T-cell (primary cell): ENCODE measurements around the gene RNF212. TPM values are rescaled to one million over a fixed set of nuclear protein-coding genes. Genes with fewer than 3 reads are reported as not detected.

Experiments
- ATAC-seq, 4 experiments: fragments of 200-7000 bp in 3 of 4; fragments of 150-1000 bp in 1 of 4; cut with Tn5 transposase; replicated peaks in 1 of 4; 1 replicate in 3 of 4; 2 replicates in 1 of 4; pipeline ENCODE4 v1.10.0; 2021; ENCODE audit warnings: moderate library complexity in 3 of 4, mild to moderate bottlenecking in 2 of 4, moderate number of reproducible peaks in 1 of 4
- CTCF ChIA-PET, 2 donors: fragments of 300-600 bp; sonication (Branson Sonifier 250); formaldehyde crosslinking; loops; one replicate each; lab custom pipeline; 2022; ENCODE audit warnings: antibody characterized with exemption in 2 of 2; lab: Charles Lee
- POLR2A ChIA-PET, 2 donors: fragments of 300-600 bp; sonication (Branson Sonifier 250); formaldehyde crosslinking; loops; one replicate each; lab custom pipeline; 2022; ENCODE audit warnings: antibody characterized with exemption in 2 of 2; lab: Charles Lee
- DNase-seq, 35 experiments: peaks; one replicate each; pipeline versions ENCODE4 v3.0.0 to v3.0.0-alpha.2; 2013 to 2023
- H3K27ac ChIP-seq: one replicate; pipeline ENCODE4 v1.5.1; 2013; ENCODE audit warnings: low read length
- H3K27me3 ChIP-seq, 2 experiments: replicated peaks in 1 of 2; 1 replicate in 1 of 2; 2 replicates in 1 of 2; pipeline versions ENCODE4 v1.6.1 to v1.7.0; 2013; ENCODE audit warnings: low read length in 1 of 2, mixed read lengths in 1 of 2; ENCODE audit not compliant: control insufficient read depth in 2 of 2, insufficient read depth in 2 of 2; ENCODE audit errors: extremely low read depth in 1 of 2
- H3K36me3 ChIP-seq, 2 donors: 1 replicate in 1 of 2; 2 replicates in 1 of 2; pipeline versions ENCODE4 v1.6.1 to v1.7.0; 2013; ENCODE audit warnings: low read length in 1 of 2; ENCODE audit not compliant: control insufficient read depth in 2 of 2, insufficient read depth in 1 of 2; ENCODE audit errors: extremely low read depth in 1 of 2
- H3K4me1 ChIP-seq, 2 experiments: 1 replicate in 1 of 2; 2 replicates in 1 of 2; pipeline versions ENCODE4 v1.6.1 to v1.7.0; 2013; ENCODE audit warnings: low read length in 2 of 2, mixed read lengths in 1 of 2; ENCODE audit not compliant: insufficient read depth in 2 of 2, control insufficient read depth in 1 of 2; ENCODE audit errors: extremely low read depth in 1 of 2
- H3K4me3 ChIP-seq, 2 donors: 1 replicate in 1 of 2; 2 replicates in 1 of 2; pipeline versions ENCODE4 v1.5.1 to v1.7.0; 2013; ENCODE audit warnings: mild to moderate bottlenecking in 2 of 2, low read length in 1 of 2, moderate library complexity in 1 of 2; ENCODE audit not compliant: control insufficient read depth in 1 of 2; ENCODE audit errors: extremely low read depth in 1 of 2
- H3K9me3 ChIP-seq: 2 replicates; pipeline ENCODE4 v1.7.0; 2013
- H3K27ac Mint-ChIP-seq, 2 donors: one replicate each; pipeline ENCODE4 v1.8.0; 2020 to 2021; ENCODE audit warnings: mild to moderate bottlenecking in 2 of 2, mixed read lengths in 2 of 2
- H3K27me3 Mint-ChIP-seq, 2 donors: one replicate each; pipeline ENCODE4 v1.8.0; 2021 to 2022; ENCODE audit warnings: mixed read lengths in 2 of 2
- H3K36me3 Mint-ChIP-seq: one replicate; pipeline ENCODE4 v1.8.0; 2021; ENCODE audit warnings: mixed read lengths
- H3K4me1 Mint-ChIP-seq, 3 donors: one replicate each; pipeline ENCODE4 v1.8.0; 2020 to 2022; ENCODE audit warnings: mixed read lengths in 3 of 3, mild to moderate bottlenecking in 1 of 3
- H3K4me3 Mint-ChIP-seq, 3 donors: one replicate each; pipeline ENCODE4 v1.8.0; 2020 to 2022; ENCODE audit warnings: mild to moderate bottlenecking in 3 of 3, mixed read lengths in 3 of 3, moderate library complexity in 3 of 3
- H3K9me3 Mint-ChIP-seq, 3 donors: one replicate each; pipeline ENCODE4 v1.8.0; 2020 to 2022; ENCODE audit warnings: mixed read lengths in 3 of 3
- WGBS: methylation state at CpG from one replicate; pipeline ENCODE4 v1.1.5; 2013; ENCODE audit warnings: missing lambda C conversion rate; ENCODE audit not compliant: insufficient coverage; 5-methylcytosine and 5-hydroxymethylcytosine counted together
- total RNA-seq, 35 experiments: library from RNA in 6 of 35; stranded (reverse) in 6 of 35; fragments of 120-200 nt in 1 of 35; gene quantifications; one replicate each; pipeline versions ENCODE4 v1.2.1 to v1.2.4 and lab custom pipeline; 2013 to 2026

Gene RNF212
- total RNA-seq, 5 donors from 2014 or later (not counting 1 experiment from before 2014, with no cell fraction given): 3.0 to 5.3 (median 3.9) TPM

DNA sequence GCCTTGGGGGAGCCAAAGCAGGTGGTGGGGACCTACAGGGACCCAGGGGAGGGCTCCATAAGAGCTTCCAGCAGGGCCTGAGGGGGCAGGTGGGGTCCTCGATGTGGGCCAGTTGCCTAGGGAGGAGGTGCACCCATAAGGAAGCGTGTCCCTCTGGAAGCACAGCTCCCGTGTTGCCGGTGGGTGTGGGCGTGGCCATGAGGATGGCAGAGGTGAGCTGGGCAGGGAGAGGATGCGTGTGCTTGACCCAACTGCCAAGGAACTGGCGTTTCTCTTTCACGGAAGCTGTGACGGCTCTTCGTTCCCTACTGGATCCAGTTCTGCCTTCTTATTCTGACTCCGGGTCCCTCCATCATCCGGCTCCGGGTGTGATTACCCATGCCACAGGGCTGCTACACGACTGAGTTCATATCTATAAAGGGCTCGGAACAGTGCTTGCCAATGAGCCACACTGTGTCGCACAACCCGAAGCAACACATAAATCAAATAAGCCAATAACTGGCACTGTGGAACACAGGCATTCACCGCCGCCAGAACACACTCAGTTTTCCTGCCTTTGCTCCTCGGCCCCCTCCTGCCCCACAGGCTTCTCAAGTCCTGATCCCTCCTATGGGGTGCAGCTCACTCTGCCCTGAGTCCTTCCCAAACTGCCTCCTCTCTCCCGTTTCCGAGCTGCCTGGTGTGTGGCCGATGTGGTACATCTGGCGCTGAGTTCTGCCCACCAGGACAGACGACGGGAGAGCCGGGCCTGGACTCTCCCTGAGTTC lies 35.5 kb downstream of the RNF212 start:
- no peaks in the 10 kb centered on the region for H3K36me3 Mint-ChIP-seq
- no peaks in the 10 kb centered on the region for H3K9me3 ChIP-seq
- no peak overlapping the region for H3K27ac Mint-ChIP-seq
- peaks cover 3 to 10% (median 4%) of the 10 kb centered on the region in 3 donors for H3K4me1 Mint-ChIP-seq
- no peak overlapping the region for H3K4me3 Mint-ChIP-seq
- CTCF ChIA-PET: no interaction called here
- peaks cover 0 to 3% of the 10 kb centered on the region in 2 experiments for H3K4me1 ChIP-seq
- ATAC-seq (no peak), DNase-seq (no peak)
- POLR2A ChIA-PET: no interaction called here
- no peaks in the 10 kb centered on the region for H3K9me3 Mint-ChIP-seq
- H3K4me3 ChIP-seq: no peak overlapping the region
- peaks cover 0 to 63% of the 10 kb centered on the region in 2 experiments for H3K27me3 ChIP-seq
- 85% methylated on average over 27 of the region's 27 CpGs for WGBS
- H3K27me3 Mint-ChIP-seq: peaks cover 23 to 39% of the 10 kb centered on the region in 2 donors
- H3K27ac ChIP-seq: no peak overlapping the region
- H3K36me3 ChIP-seq: no peaks in the 10 kb centered on the region

DNA sequence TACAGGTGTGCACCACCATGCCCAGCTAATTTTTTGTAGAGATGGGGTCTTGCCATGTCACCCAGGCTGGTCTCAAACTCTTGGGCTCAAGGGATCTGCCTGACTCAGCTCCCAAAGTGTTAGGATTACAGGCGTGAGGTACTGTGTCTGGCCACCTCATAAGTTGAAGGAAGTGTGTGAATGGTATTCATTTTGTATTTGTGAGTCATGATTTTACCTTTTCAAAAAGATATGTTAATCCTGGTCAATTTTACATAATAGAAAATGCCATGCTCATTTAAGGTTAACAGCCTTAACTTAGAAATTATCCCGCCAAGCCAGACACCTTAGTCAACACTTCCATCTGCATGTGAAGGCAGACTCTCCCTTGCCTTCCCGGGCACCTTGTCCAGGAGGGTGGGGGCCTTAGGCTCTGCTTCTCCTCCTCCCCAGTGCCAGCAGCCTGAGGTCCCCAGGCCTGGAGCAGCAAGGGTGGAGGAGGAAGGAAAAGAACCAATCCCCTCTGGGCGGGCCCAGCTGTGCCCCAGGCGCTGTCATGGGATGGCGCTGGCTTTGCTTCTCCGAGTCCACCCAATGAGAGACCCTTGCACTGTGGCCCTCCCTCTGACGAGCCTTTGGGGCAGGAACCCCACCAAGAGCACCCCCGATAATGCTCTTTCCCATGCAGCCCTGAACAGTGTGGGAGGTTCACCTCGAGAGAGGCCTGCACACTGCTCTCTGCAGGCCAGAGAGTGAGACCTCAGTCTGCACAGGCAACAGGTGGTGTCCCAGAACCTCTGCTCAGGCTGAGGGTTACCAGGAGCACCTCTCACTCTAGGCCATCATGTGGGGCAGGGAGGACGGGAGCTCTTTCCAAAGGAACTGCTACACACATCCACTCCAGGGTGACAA lies 37.3 kb downstream of the RNF212 start:
- Histone ChIP-seq H3K27me3 (peaks cover 0 to 46% of the 10 kb centered on the region in 2 experiments), H3K4me1 (peaks cover 3 to 9% of the 10 kb centered on the region in 2 experiments), H3K9me3 (no peaks in the 10 kb centered on the region), H3K27ac (no peak overlapping the region), H3K4me3 (no peak overlapping the region), H3K36me3 (no peaks in the 10 kb centered on the region)
- Mint-ChIP-seq H3K4me3 (no peak overlapping the region), H3K9me3 (no peaks in the 10 kb centered on the region), H3K36me3 (no peaks in the 10 kb centered on the region), H3K27ac (no peak overlapping the region), H3K4me1 (peaks cover 12 to 14% (median 12%) of the 10 kb centered on the region in 3 donors), H3K27me3 (peaks cover 13 to 24% of the 10 kb centered on the region in 2 donors)
- POLR2A ChIA-PET: no interaction called here
- DNase-seq (no peak), ATAC-seq (no peak)
- 71% methylated on average over 6 of the region's 11 CpGs for WGBS
- CTCF ChIA-PET: no interaction called here

DNA sequence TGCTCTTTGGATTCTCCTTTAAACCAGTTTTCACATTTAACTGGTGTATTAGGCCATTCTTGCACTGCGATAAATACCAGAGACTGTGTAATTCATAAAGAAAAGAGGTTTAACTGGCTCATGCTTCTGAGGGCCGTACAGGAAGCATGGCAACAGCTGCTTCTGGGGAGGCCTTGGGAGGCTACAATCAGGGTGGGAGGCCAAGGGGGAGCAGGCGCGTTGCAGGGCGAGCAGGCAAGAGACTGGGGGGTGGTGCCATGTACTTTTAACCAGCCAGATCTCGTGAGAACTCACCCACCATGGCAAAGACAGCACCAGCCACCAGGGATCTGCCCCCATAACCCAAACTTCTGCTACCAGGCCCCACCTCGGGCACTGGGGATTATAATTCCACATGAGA lies 38.1 kb downstream of the RNF212 start:
- ChIA-PET POLR2A (no interaction called here), CTCF (no interaction called here)
- Mint-ChIP-seq H3K4me1 (peaks cover 12 to 14% (median 12%) of the 10 kb centered on the region in 3 donors), H3K4me3 (no peak overlapping the region), H3K9me3 (no peaks in the 10 kb centered on the region), H3K36me3 (no peaks in the 10 kb centered on the region), H3K27ac (peak overlapping the region in 1 of 2 donors; percentile 18), H3K27me3 (peaks cover 8 to 20% of the 10 kb centered on the region in 2 donors)
- Histone ChIP-seq H3K4me1 (peaks cover 3 to 9% of the 10 kb centered on the region in 2 experiments), H3K36me3 (no peaks in the 10 kb centered on the region), H3K27me3 (peaks cover 0 to 41% of the 10 kb centered on the region in 2 experiments), H3K4me3 (no peak overlapping the region), H3K9me3 (no peaks in the 10 kb centered on the region), H3K27ac (no peak overlapping the region)
- ATAC-seq (no peak), DNase-seq (no peak)
- 80% methylated on average over 4 of the region's 7 CpGs for WGBS

DNA sequence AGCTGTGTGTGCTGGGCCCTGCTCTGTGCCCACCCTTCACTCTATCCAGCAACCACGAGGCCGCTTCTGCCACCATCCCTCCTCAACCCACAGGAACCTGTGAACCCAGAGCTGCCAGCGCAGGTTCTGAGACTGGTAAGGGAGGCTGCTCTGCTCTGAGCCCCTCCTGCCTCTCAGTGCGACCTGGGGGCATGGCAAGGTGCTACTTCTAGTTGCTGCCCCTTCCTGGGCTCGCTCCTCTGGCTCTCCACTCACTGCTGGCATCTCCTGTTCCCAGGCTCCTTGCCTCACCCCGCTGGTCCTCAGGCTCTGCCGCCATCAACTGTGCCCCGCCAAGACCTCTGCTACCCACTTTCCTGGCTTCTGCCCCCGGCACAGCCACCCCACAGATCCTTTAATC lies 39.3 kb downstream of the RNF212 start:
- H3K27ac Mint-ChIP-seq: peak overlapping the region in 1 of 2 donors; percentile 39
- ChIA-PET POLR2A (no interaction called here), CTCF (no interaction called here)
- no peaks in the 10 kb centered on the region for H3K9me3 ChIP-seq
- no peak overlapping the region for H3K4me3 Mint-ChIP-seq
- DNase-seq (no peak), ATAC-seq (no peak)
- H3K4me3 ChIP-seq: no peak overlapping the region
- peaks cover 3 to 9% of the 10 kb centered on the region in 2 experiments for H3K4me1 ChIP-seq
- 71% methylated on average over 9 of the region's 9 CpGs for WGBS
- H3K9me3 Mint-ChIP-seq: no peaks in the 10 kb centered on the region
- peaks cover 13 to 20% of the 10 kb centered on the region in 2 donors for H3K27me3 Mint-ChIP-seq
- no peaks in the 10 kb centered on the region for H3K36me3 Mint-ChIP-seq
- H3K27me3 ChIP-seq: peaks cover 0 to 31% of the 10 kb centered on the region in 2 experiments
- H3K4me1 Mint-ChIP-seq: peaks cover 12 to 14% (median 12%) of the 10 kb centered on the region in 3 donors
- no peak overlapping the region for H3K27ac ChIP-seq
- no peaks in the 10 kb centered on the region for H3K36me3 ChIP-seq

DNA sequence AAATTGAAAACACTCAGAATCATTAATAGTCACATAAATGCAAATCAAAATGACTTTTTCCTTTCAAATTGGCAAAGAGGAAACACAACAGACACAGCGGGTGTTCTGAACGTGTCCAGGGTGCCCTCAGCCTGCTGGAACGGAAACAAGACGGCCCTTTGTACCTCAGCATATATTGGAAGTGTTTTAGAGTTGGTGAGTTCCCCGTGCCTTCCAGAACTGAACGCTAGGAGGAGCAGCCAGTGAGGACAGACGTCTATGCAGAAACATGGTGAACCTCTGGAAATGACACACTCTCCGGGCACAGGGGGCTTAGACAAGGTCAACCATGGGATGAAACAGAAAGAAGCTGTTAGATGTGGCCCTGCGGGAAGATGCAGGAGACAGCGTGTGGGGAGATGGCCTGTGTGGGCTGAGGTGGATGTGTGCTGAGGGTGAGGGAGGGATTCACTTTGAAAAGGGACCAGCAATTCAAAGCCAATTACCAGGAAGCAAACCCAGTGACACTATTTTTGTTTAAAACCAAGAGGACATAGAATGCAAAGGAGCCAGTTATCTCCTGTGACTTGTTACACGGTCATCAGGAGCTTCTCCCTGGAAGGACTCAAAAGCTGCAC lies 40.4 kb downstream of the RNF212 start:
- ATAC-seq: peak; percentile 89 to 99 (median 94)
- no peak overlapping the region for H3K4me3 Mint-ChIP-seq
- ChIA-PET CTCF (no interaction called here), POLR2A (no interaction called here)
- DNase-seq: peak; percentile 12 to 70 (median 45)
- no peak overlapping the region for H3K4me3 ChIP-seq
- H3K36me3 Mint-ChIP-seq: no peaks in the 10 kb centered on the region
- no peaks in the 10 kb centered on the region for H3K36me3 ChIP-seq
- H3K27ac ChIP-seq: no peak overlapping the region
- peaks cover 12 to 14% (median 12%) of the 10 kb centered on the region in 3 donors for H3K4me1 Mint-ChIP-seq
- peaks cover 19 to 29% of the 10 kb centered on the region in 2 donors for H3K27me3 Mint-ChIP-seq
- WGBS: 19% methylated on average over 11 of the region's 11 CpGs
- peak overlapping the region; percentile 7 to 23 for H3K27ac Mint-ChIP-seq
- H3K9me3 Mint-ChIP-seq: no peaks in the 10 kb centered on the region
- peaks cover 3 to 9% of the 10 kb centered on the region in 2 experiments for H3K4me1 ChIP-seq
- H3K27me3 ChIP-seq: peaks cover 0 to 24% of the 10 kb centered on the region in 2 experiments
- H3K9me3 ChIP-seq: no peaks in the 10 kb centered on the region

DNA sequence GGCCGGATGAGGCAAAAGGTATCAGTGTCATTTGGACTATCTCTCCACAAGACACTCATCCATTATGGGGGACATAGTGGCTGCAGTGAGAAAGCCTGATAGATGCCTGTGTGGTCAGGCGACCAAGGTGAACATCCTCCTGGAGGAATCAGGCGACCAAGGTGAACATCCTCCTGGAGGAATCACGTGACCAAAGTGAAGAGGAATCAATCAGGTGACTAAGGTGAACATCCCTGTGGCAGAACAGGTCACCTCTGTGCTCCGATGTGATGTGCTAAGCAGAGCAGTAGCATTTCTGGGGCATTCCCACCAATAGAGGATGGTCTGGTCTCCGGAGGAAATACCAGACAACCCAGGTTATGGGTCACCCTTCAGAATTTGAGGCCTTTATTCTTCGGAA lies 44.0 kb downstream of the RNF212 start:
- 90% methylated on average over 6 of the region's 7 CpGs for WGBS
- Mint-ChIP-seq H3K9me3 (peaks cover 0 to 3% (median 0%) of the 10 kb centered on the region in 3 donors), H3K27ac (no peak overlapping the region), H3K4me3 (no peak overlapping the region), H3K27me3 (peaks cover 29 to 43% of the 10 kb centered on the region in 2 donors), H3K36me3 (no peaks in the 10 kb centered on the region), H3K4me1 (peaks cover 12 to 14% (median 12%) of the 10 kb centered on the region in 3 donors)
- no peaks in the 10 kb centered on the region for H3K9me3 ChIP-seq
- H3K4me3 ChIP-seq: no peak overlapping the region
- H3K36me3 ChIP-seq: no peaks in the 10 kb centered on the region
- no peak overlapping the region for H3K27ac ChIP-seq
- peaks cover 3 to 9% of the 10 kb centered on the region in 2 experiments for H3K4me1 ChIP-seq
- CTCF ChIA-PET: no interaction called here
- POLR2A ChIA-PET: no interaction called here
- H3K27me3 ChIP-seq: peaks cover 2 to 22% of the 10 kb centered on the region in 2 experiments
- DNase-seq: no peak
- no peak for ATAC-seq
